Putamen (tissue), 1 donor: ENCODE results near the gene SHB.
A peak's percentile ranks its signal among the peaks of the same experiment; 100 is the strongest.

Source experiments
- DNase-seq: peaks from one replicate; pipeline ENCODE4 v3.0.0-alpha.2; 2016; ENCODE audit warnings: low spot score

The SHB gene

GRCh38 chr9:38008168-38009034 is 60.6 kb downstream of the SHB start:
- no peak for DNase-seq

GRCh38 chr9:38007016-38007415 is 62.0 kb downstream of the SHB start:
- DNase-seq = no peak

GRCh38 chr9:38006163-38006562 is 62.9 kb downstream of the SHB start:
- no peak for DNase-seq

GRCh38 chr9:38004809-38005560 is 64.0 kb downstream of the SHB start:
- no peak for DNase-seq

- DNase-seq = no peak
These were observed 64.8 kb downstream of the SHB start for GRCh38 chr9:38003946-38004808.

- no peak for DNase-seq
These were observed 65.8 kb downstream of the SHB start for GRCh38 chr9:38003230-38003629.

GRCh38 chr9:38001430-38001829 is 67.6 kb downstream of the SHB start:
- no peak for DNase-seq

GRCh38 chr9:38000735-38001134 is 68.3 kb downstream of the SHB start:
- DNase-seq = no peak

GRCh38 chr9:38000332-38000731 is 68.7 kb downstream of the SHB start:
- DNase-seq = no peak

GRCh38 chr9:37999588-38000189 is 69.3 kb downstream of the SHB start:
- no peak for DNase-seq

- no peak for DNase-seq
These were observed 70.0 kb downstream of the SHB start for GRCh38 chr9:37998881-37999587.

GRCh38 chr9:37997636-37998374 is 71.2 kb downstream of the SHB start:
- no peak for DNase-seq

- no peak for DNase-seq
These were observed 72.2 kb downstream of the SHB start for GRCh38 chr9:37996819-37997217.

GRCh38 chr9:37995961-37996818 is 72.8 kb downstream of the SHB start:
- no peak for DNase-seq

- no peak for DNase-seq
These were observed 73.7 kb downstream of the SHB start for GRCh38 chr9:37995348-37995737.

- DNase-seq = peak; percentile 98
These were observed 74.2 kb downstream of the SHB start for GRCh38 chr9:37994639-37995347.

- DNase-seq = no peak
These were observed 76.1 kb downstream of the SHB start for GRCh38 chr9:37992924-37993349.

- DNase-seq = peak; percentile 68
These were observed 78.5 kb downstream of the SHB start for GRCh38 chr9:37990404-37991015.
